Measurements from ENCODE around the gene PNPLA6. TPM values are rescaled to one million over a fixed set of nuclear protein-coding genes. Genes with fewer than 3 reads are reported as not detected.

PNPLA6 gene
- total and polyA plus RNA-seq, 2 experiments from 2014 or later: 66.6 to 135 TPM

- Histone ChIP-seq H3K36me3 (ENCODE audit: insufficient read depth) (no peaks in the 10 kb centered on the region), H3K4me3 (peak overlapping the region; percentile 63), H3F3A (replicated peaks; ENCODE audit: low read depth) (peaks cover 10% of the 10 kb centered on the region; the same call in 1 of the 2 replicates), H3K27me3 (ENCODE audit: insufficient read depth) (peaks cover 27% of the 10 kb centered on the region), H4K20me1 (replicated peaks; ENCODE audit: insufficient read depth) (no peaks in the 10 kb centered on the region), H3K79me2 (replicated peaks; ENCODE audit: insufficient read depth) (no peaks in the 10 kb centered on the region), H3K27ac (ENCODE audit: low read depth) (no peak overlapping the region), H3K9me2 (ENCODE audit: insufficient read depth) (peaks cover 3% of the 10 kb centered on the region; the same call in 1 of the 2 replicates), H2AFZ (peak overlapping the region; percentile 74), H3K4me2 (peak overlapping the region; percentile 94), H3K4me1 (ENCODE audit: insufficient read depth) (peaks cover 19% of the 10 kb centered on the region)
- Mint-ChIP-seq H3K4me1 (peaks cover 16% of the 10 kb centered on the region), H3K27me3 (ENCODE audit: insufficient read depth, low read depth, poor library complexity) (peaks cover 33% of the 10 kb centered on the region), H3K27ac (no peak overlapping the region), H3K9me3 (no peaks in the 10 kb centered on the region), H3K36me3 (ENCODE audit: low read depth) (no peaks in the 10 kb centered on the region), H3K4me3 (peak overlapping the region; percentile 73)
- DNase-seq (ENCODE audit: low spot score): peak; percentile 56
- ATAC-seq: no peak
- no peak for TF ChIP-seq STAT1 (IDR thresholded peaks at IDR 0.05; ENCODE audit: unreplicated experiment)
- no peak for TF ChIP-seq EZH2phosphoT487 (IDR thresholded peaks at IDR 0.05; ENCODE audit: unreplicated experiment)
Observed at GRCh38 chr19:7505288-7505681, 30.2 kb upstream of the PNPLA6 start.

DNA sequence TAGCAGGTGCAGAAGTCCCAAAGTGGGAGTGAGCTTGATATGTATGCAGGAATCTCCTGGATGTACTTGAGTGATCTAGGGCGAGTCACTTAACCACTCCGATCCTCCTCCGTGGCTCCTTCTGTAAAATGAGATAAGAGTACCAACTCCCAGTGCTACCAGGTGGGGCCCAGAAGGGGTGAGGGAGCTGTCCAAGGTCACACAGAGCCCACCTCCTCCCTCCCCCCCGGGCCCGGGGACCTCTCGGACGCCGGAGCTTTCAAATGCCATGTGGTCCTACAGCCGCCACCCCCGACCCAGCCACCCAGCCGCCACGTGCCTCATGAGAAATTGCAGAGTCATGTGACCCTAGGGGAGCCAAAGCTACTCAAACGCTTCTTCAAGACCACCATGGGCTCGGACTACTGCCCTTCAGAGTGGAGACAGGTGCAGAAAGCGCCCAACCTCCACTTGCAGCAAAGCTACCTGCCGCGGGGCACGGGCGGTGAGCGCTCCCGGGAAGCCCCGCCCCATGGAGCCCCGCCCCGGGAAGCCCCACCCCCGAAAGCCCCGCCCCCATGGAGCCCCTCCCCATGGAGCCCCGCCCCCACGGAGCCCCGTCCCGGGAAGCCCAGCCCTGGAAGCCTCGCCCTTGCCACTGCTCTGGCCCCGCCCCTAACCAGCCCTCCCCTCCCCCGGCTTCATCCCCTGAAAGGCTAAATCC is 29.7 kb upstream of the PNPLA6 start:
- no peak overlapping the region for H3K27ac Mint-ChIP-seq
- no peaks in the 10 kb centered on the region for H4K20me1 ChIP-seq (replicated peaks; ENCODE audit: insufficient read depth)
- H3K4me1 ChIP-seq (ENCODE audit: insufficient read depth): peaks cover 19% of the 10 kb centered on the region
- peaks cover 10% of the 10 kb centered on the region; the same call in 1 of the 2 replicates for H3F3A ChIP-seq (replicated peaks; ENCODE audit: low read depth)
- peak overlapping the region; percentile 63 for H3K4me3 ChIP-seq
- H3K4me2 ChIP-seq: peak overlapping the region; percentile 94
- H3K4me3 Mint-ChIP-seq: peak overlapping the region; percentile 73
- no peaks in the 10 kb centered on the region for H3K9me3 Mint-ChIP-seq
- no peak overlapping the region for H3K27ac ChIP-seq (ENCODE audit: low read depth)
- no peaks in the 10 kb centered on the region for H3K36me3 ChIP-seq (ENCODE audit: insufficient read depth)
- DNase-seq (ENCODE audit: low spot score) (peak; percentile 80), ATAC-seq (peak; percentile 32)
- peaks cover 16% of the 10 kb centered on the region for H3K4me1 Mint-ChIP-seq
- no peaks in the 10 kb centered on the region for H3K79me2 ChIP-seq (replicated peaks; ENCODE audit: insufficient read depth)
- H3K27me3 ChIP-seq (ENCODE audit: insufficient read depth): peaks cover 21% of the 10 kb centered on the region
- no peaks in the 10 kb centered on the region for H3K36me3 Mint-ChIP-seq (ENCODE audit: low read depth)
- H2AFZ ChIP-seq: peak overlapping the region; percentile 74
- H3K9me2 ChIP-seq (ENCODE audit: insufficient read depth): peaks cover 3% of the 10 kb centered on the region; the same call in 1 of the 2 replicates
- H3K27me3 Mint-ChIP-seq (ENCODE audit: insufficient read depth, low read depth, poor library complexity): peaks cover 28% of the 10 kb centered on the region
- TF ChIP-seq CREB1 (CRISPR knock-in tag; IDR thresholded peaks at IDR 0.05; ENCODE audit: low read depth) (no peak), JUNB (IDR thresholded peaks at IDR 0.05; ENCODE audit: unreplicated experiment) (no peak), EZH2 (IDR thresholded peaks at IDR 0.05; ENCODE audit: low read depth, unreplicated experiment) (no peak), REST (IDR thresholded peaks at IDR 0.05; ENCODE audit: unreplicated experiment) (peak; percentile 81), NANOG (IDR thresholded peaks at IDR 0.05; ENCODE audit: borderline replicate concordance) (no peak), ZNF114 (CRISPR knock-in tag; IDR thresholded peaks at IDR 0.05) (no peak), STAT1 (IDR thresholded peaks at IDR 0.05; ENCODE audit: unreplicated experiment) (no peak), POLR2AphosphoS5 (IDR thresholded peaks at IDR 0.05; ENCODE audit: low read depth) (peak; percentile 38; the same call in 1 of the 2 replicates)
- TF ChIP-seq, protein P1, sequence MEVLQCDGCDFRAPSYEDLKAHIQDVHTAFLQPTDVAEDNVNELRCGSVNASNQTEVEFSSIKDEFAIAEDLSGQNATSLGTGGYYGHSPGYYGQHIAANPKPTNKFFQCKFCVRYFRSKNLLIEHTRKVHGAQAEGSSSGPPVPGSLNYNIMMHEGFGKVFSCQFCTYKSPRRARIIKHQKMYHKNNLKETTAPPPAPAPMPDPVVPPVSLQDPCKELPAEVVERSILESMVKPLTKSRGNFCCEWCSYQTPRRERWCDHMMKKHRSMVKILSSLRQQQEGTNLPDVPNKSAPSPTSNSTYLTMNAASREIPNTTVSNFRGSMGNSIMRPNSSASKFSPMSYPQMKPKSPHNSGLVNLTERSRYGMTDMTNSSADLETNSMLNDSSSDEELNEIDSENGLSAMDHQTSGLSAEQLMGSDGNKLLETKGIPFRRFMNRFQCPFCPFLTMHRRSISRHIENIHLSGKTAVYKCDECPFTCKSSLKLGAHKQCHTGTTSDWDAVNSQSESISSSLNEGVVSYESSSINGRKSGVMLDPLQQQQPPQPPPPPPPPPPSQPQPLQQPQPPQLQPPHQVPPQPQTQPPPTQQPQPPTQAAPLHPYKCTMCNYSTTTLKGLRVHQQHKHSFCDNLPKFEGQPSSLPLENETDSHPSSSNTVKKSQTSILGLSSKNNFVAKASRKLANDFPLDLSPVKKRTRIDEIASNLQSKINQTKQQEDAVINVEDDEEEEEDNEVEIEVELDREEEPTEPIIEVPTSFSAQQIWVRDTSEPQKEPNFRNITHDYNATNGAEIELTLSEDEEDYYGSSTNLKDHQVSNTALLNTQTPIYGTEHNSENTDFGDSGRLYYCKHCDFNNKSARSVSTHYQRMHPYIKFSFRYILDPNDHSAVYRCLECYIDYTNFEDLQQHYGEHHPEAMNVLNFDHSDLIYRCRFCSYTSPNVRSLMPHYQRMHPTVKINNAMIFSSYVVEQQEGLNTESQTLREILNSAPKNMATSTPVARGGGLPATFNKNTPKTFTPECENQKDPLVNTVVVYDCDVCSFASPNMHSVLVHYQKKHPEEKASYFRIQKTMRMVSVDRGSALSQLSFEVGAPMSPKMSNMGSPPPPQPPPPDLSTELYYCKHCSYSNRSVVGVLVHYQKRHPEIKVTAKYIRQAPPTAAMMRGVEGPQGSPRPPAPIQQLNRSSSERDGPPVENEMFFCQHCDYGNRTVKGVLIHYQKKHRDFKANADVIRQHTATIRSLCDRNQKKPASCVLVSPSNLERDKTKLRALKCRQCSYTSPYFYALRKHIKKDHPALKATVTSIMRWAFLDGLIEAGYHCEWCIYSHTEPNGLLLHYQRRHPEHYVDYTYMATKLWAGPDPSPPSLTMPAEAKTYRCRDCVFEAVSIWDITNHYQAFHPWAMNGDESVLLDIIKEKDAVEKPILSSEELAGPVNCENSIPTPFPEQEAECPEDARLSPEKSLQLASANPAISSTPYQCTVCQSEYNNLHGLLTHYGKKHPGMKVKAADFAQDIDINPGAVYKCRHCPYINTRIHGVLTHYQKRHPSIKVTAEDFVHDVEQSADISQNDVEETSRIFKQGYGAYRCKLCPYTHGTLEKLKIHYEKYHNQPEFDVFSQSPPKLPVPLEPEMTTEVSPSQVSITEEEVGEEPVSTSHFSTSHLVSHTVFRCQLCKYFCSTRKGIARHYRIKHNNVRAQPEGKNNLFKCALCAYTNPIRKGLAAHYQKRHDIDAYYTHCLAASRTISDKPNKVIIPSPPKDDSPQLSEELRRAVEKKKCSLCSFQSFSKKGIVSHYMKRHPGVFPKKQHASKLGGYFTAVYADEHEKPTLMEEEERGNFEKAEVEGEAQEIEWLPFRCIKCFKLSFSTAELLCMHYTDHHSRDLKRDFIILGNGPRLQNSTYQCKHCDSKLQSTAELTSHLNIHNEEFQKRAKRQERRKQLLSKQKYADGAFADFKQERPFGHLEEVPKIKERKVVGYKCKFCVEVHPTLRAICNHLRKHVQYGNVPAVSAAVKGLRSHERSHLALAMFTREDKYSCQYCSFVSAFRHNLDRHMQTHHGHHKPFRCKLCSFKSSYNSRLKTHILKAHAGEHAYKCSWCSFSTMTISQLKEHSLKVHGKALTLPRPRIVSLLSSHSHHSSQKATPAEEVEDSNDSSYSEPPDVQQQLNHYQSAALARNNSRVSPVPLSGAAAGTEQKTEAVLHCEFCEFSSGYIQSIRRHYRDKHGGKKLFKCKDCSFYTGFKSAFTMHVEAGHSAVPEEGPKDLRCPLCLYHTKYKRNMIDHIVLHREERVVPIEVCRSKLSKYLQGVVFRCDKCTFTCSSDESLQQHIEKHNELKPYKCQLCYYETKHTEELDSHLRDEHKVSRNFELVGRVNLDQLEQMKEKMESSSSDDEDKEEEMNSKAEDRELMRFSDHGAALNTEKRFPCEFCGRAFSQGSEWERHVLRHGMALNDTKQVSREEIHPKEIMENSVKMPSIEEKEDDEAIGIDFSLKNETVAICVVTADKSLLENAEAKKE (CRISPR knock-in tag; IDR thresholded peaks at IDR 0.05): no peak
